ENCODE data around the gene ST8SIA4.

DNA sequence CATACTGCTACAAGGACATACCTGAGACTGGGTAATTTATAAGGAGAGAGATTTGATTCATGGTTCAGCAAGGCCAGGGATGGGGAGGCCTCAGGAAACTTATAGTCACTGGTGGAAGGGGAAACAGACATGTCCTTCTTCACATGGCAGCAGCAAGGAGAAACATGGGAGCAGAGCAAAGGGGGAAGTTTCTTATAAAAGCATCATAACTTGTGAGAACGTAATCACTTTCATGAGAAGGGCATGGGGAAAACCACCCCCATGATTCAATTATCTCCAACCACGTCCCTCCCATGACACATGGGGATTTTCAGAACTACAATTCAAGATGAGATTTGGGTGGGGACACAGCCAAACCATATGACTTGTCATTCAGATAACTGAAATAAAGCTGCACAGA, 100.9 kb downstream of the ST8SIA4 start:
- no peak for TF ChIP-seq GABPA (IDR thresholded peaks at IDR 0.05 in 1 of 2, conservative IDR thresholded peaks at IDR 0.05 in 1 of 2)
- TF ChIP-seq, protein P1, sequence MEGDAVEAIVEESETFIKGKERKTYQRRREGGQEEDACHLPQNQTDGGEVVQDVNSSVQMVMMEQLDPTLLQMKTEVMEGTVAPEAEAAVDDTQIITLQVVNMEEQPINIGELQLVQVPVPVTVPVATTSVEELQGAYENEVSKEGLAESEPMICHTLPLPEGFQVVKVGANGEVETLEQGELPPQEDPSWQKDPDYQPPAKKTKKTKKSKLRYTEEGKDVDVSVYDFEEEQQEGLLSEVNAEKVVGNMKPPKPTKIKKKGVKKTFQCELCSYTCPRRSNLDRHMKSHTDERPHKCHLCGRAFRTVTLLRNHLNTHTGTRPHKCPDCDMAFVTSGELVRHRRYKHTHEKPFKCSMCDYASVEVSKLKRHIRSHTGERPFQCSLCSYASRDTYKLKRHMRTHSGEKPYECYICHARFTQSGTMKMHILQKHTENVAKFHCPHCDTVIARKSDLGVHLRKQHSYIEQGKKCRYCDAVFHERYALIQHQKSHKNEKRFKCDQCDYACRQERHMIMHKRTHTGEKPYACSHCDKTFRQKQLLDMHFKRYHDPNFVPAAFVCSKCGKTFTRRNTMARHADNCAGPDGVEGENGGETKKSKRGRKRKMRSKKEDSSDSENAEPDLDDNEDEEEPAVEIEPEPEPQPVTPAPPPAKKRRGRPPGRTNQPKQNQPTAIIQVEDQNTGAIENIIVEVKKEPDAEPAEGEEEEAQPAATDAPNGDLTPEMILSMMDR (IDR thresholded peaks at IDR 0.05; ENCODE audit: low read depth, low read length, missing input control): no peak
- TF ChIP-seq ZBTB33 (IDR thresholded peaks at IDR 0.05): no peak
- TF ChIP-seq, protein P2, sequence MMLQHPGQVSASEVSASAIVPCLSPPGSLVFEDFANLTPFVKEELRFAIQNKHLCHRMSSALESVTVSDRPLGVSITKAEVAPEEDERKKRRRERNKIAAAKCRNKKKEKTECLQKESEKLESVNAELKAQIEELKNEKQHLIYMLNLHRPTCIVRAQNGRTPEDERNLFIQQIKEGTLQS (IDR thresholded peaks at IDR 0.05): no peak
- TF ChIP-seq, protein P3, sequence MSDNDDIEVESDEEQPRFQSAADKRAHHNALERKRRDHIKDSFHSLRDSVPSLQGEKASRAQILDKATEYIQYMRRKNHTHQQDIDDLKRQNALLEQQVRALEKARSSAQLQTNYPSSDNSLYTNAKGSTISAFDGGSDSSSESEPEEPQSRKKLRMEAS (IDR thresholded peaks at IDR 0.05): no peak
- no peak for TF ChIP-seq RAD21 (IDR thresholded peaks at IDR 0.05)
- no peak for TF ChIP-seq TAF1 (conservative IDR thresholded peaks at IDR 0.05)
- no peak for TF ChIP-seq EGR1 (IDR thresholded peaks at IDR 0.05; ENCODE audit: low read depth in 2 of 2)
- TF ChIP-seq YY1 (IDR thresholded peaks at IDR 0.05): no peak
- TF ChIP-seq, protein P4, sequence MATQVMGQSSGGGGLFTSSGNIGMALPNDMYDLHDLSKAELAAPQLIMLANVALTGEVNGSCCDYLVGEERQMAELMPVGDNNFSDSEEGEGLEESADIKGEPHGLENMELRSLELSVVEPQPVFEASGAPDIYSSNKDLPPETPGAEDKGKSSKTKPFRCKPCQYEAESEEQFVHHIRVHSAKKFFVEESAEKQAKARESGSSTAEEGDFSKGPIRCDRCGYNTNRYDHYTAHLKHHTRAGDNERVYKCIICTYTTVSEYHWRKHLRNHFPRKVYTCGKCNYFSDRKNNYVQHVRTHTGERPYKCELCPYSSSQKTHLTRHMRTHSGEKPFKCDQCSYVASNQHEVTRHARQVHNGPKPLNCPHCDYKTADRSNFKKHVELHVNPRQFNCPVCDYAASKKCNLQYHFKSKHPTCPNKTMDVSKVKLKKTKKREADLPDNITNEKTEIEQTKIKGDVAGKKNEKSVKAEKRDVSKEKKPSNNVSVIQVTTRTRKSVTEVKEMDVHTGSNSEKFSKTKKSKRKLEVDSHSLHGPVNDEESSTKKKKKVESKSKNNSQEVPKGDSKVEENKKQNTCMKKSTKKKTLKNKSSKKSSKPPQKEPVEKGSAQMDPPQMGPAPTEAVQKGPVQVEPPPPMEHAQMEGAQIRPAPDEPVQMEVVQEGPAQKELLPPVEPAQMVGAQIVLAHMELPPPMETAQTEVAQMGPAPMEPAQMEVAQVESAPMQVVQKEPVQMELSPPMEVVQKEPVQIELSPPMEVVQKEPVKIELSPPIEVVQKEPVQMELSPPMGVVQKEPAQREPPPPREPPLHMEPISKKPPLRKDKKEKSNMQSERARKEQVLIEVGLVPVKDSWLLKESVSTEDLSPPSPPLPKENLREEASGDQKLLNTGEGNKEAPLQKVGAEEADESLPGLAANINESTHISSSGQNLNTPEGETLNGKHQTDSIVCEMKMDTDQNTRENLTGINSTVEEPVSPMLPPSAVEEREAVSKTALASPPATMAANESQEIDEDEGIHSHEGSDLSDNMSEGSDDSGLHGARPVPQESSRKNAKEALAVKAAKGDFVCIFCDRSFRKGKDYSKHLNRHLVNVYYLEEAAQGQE (IDR thresholded peaks at IDR 0.05): no peak
- TF ChIP-seq JUND (IDR thresholded peaks at IDR 0.05): no peak
- no peak for TF ChIP-seq RXRA (IDR thresholded peaks at IDR 0.05)

All from liver (tissue), 3 donors.